HEK293 (cell line): ENCODE data around the gene TXNIP.

ENCODE experiments used
- BCL11A ChIP-seq: fragments of 450-650 bp; formaldehyde crosslinking; IDR thresholded peaks from 2 replicates; pipeline ENCODE4 v1.5.1; 2016; ENCODE audit warnings: low read depth, missing biosample characterization, missing genetic modification characterization
- OSR2 ChIP-seq: fragments of 450-650 bp; formaldehyde crosslinking; IDR thresholded peaks from 2 replicates; pipeline ENCODE4 v1.5.1; 2016; ENCODE audit warnings: missing biosample characterization, missing genetic modification characterization
- ZBTB21 ChIP-seq: fragments of 450-650 bp; formaldehyde crosslinking; IDR thresholded peaks from 2 replicates; pipeline ENCODE4 v1.5.1; 2017; ENCODE audit warnings: missing biosample characterization, missing genetic modification characterization
- ZNF10 ChIP-seq: fragments of 450-650 bp; formaldehyde crosslinking; IDR thresholded peaks from 2 replicates; pipeline ENCODE4 v1.5.1; 2017; ENCODE audit warnings: missing biosample characterization, missing genetic modification characterization
- ZNF146 ChIP-seq: fragments of 450-650 bp; formaldehyde crosslinking; IDR thresholded peaks from 2 replicates; pipeline ENCODE4 v1.5.1; 2016; ENCODE audit warnings: missing biosample characterization, missing genetic modification characterization
- ZNF548 ChIP-seq: fragments of 450-650 bp; formaldehyde crosslinking; IDR thresholded peaks from 2 replicates; pipeline ENCODE4 v1.5.1; 2016; ENCODE audit warnings: missing biosample characterization, missing genetic modification characterization
- TF ChIP-seq, protein P1 (sequence below): fragments of 450-650 bp; formaldehyde crosslinking; IDR thresholded peaks from 2 replicates; pipeline ENCODE4 v1.5.1; 2016; ENCODE audit warnings: missing biosample characterization, missing genetic modification characterization
- TF ChIP-seq, protein P2 (sequence below): fragments of 450-650 bp; formaldehyde crosslinking; IDR thresholded peaks from 2 replicates; pipeline ENCODE4 v1.5.1; 2016; ENCODE audit warnings: missing biosample characterization, missing genetic modification characterization
- TF ChIP-seq, protein P3 (sequence below): fragments of 450-650 bp; formaldehyde crosslinking; IDR thresholded peaks from 2 replicates; pipeline ENCODE4 v1.5.1; 2016; ENCODE audit warnings: missing biosample characterization, missing genetic modification characterization
- TF ChIP-seq, protein P4 (sequence below): IDR thresholded peaks from 2 replicates; pipeline ENCODE4 v1.6.1; 2011; ENCODE audit warnings: mild to moderate bottlenecking, low read depth, low read length, borderline replicate concordance

DNA sequence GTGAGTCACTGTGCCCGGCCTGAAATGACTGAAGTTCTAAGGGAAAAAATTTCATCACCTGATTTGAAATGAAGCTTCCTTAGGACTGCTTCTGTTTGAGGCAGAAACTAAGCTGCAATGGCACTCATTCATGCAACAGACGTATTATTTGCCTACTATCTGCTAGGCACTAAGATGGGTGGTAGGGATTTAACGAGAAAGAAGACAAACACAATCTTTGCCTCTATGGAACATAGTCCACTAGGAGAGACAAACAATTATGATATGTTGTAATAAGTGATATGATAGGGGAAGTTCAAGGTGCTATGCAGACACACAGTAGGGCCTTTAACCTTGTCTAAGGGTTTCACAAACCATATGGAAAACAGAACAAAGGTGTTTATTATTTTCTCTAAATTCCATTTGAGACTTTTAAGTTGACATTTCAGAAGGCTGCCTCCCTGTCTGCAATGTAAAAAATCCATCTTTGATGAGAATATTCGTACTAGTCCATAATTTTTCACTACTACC lies 49.8 kb downstream of the TXNIP start:
- TF ChIP-seq, protein P1, sequence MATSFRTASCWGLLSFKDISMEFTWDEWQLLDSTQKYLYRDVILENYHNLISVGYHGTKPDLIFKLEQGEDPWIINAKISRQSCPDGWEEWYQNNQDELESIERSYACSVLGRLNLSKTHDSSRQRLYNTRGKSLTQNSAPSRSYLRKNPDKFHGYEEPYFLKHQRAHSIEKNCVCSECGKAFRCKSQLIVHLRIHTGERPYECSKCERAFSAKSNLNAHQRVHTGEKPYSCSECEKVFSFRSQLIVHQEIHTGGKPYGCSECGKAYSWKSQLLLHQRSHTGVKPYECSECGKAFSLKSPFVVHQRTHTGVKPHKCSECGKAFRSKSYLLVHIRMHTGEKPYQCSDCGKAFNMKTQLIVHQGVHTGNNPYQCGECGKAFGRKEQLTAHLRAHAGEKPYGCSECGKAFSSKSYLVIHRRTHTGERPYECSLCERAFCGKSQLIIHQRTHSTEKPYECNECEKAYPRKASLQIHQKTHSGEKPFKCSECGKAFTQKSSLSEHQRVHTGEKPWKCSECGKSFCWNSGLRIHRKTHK (tag by site-specific recombination) = no peak
- TF ChIP-seq, protein P2, sequence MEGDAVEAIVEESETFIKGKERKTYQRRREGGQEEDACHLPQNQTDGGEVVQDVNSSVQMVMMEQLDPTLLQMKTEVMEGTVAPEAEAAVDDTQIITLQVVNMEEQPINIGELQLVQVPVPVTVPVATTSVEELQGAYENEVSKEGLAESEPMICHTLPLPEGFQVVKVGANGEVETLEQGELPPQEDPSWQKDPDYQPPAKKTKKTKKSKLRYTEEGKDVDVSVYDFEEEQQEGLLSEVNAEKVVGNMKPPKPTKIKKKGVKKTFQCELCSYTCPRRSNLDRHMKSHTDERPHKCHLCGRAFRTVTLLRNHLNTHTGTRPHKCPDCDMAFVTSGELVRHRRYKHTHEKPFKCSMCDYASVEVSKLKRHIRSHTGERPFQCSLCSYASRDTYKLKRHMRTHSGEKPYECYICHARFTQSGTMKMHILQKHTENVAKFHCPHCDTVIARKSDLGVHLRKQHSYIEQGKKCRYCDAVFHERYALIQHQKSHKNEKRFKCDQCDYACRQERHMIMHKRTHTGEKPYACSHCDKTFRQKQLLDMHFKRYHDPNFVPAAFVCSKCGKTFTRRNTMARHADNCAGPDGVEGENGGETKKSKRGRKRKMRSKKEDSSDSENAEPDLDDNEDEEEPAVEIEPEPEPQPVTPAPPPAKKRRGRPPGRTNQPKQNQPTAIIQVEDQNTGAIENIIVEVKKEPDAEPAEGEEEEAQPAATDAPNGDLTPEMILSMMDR (tag by site-specific recombination) = no peak
- TF ChIP-seq BCL11A = no peak
- TF ChIP-seq OSR2 (tag by site-specific recombination) = no peak
- TF ChIP-seq ZNF146 (tag by site-specific recombination) = no peak
- TF ChIP-seq ZNF548 = no peak
- TF ChIP-seq, protein P3, sequence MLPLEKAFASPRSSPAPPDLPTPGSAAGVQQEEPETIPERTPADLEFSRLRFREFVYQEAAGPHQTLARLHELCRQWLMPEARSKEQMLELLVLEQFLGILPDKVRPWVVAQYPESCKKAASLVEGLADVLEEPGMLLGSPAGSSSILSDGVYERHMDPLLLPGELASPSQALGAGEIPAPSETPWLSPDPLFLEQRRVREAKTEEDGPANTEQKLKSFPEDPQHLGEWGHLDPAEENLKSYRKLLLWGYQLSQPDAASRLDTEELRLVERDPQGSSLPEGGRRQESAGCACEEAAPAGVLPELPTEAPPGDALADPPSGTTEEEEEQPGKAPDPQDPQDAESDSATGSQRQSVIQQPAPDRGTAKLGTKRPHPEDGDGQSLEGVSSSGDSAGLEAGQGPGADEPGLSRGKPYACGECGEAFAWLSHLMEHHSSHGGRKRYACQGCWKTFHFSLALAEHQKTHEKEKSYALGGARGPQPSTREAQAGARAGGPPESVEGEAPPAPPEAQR = no peak
- TF ChIP-seq ZNF10 (tag by site-specific recombination) = no peak
- no peak for TF ChIP-seq ZBTB21 (tag by site-specific recombination)
- TF ChIP-seq, protein P4, sequence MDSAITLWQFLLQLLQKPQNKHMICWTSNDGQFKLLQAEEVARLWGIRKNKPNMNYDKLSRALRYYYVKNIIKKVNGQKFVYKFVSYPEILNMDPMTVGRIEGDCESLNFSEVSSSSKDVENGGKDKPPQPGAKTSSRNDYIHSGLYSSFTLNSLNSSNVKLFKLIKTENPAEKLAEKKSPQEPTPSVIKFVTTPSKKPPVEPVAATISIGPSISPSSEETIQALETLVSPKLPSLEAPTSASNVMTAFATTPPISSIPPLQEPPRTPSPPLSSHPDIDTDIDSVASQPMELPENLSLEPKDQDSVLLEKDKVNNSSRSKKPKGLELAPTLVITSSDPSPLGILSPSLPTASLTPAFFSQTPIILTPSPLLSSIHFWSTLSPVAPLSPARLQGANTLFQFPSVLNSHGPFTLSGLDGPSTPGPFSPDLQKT = no peak
